ENCODE data around the gene TRIM61. TPM values are rescaled to one million over a fixed set of nuclear protein-coding genes. Genes with fewer than 3 reads are reported as not detected.

Gene TRIM61
- polyA plus RNA-seq, 1 donor (not counting 4 experiments of a cell fraction or from before 2014, with no cell fraction given) = 0.45 TPM

DNA sequence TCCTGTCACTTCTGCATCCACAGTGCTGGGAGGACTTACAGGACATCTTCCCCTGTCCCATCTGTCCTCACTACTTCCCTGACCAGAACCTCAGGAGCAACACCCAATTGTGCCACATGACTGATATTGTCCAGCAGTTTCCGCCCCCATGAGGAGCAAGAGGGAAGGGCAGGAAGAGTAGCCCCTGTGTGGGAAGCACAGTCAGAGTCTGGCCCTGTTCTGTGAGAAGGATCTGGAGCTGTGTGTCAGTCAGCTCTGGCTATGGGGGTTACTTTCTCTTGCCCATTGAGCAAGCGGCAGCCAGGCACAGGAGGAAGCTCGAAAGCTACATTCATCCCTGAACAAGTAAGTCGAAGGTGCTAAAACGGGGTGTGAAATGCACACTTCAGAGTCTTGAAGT is 39.5 kb upstream of the TRIM61 start:
- DNase-seq (ENCODE audit: low read depth, low spot score) (no peak), FAIRE-seq (no peak)
- Histone ChIP-seq H2AFZ (ENCODE audit: control insufficient read depth, low read length) (no peak overlapping the region), H3K9me3 (ENCODE audit: control insufficient read depth, low read depth, low read length) (no peaks in the 10 kb centered on the region), H3K4me2 (ENCODE audit: control insufficient read depth, extremely low read depth, insufficient read depth, low read depth, low read length) (no peak overlapping the region), H3K27ac (ENCODE audit: control insufficient read depth, insufficient read depth, low read length) (no peak overlapping the region), H3K79me2 (ENCODE audit: control insufficient read depth, insufficient read depth, low read length) (no peaks in the 10 kb centered on the region), H3K9me1 (ENCODE audit: control insufficient read depth, extremely low read depth, insufficient read depth, low read length) (no peaks in the 10 kb centered on the region), H3K36me3 (ENCODE audit: control insufficient read depth in 2 of 2, extremely low read depth in 1 of 2, insufficient read depth in 2 of 2, low read length in 2 of 2) (no peaks in the 10 kb centered on the region), H3K4me3 (ENCODE audit: control insufficient read depth in 2 of 3, extremely low read depth in 1 of 3, insufficient read depth in 2 of 3, low read depth in 1 of 3, low read length in 3 of 3) (no peak overlapping the region), H3K4me1 (ENCODE audit: control insufficient read depth, extremely low read depth, insufficient read depth, low read length) (no peaks in the 10 kb centered on the region), H4K20me1 (ENCODE audit: control insufficient read depth, extremely low read depth, insufficient read depth, low read length) (no peaks in the 10 kb centered on the region), H3K27me3 (ENCODE audit: control insufficient read depth, extremely low read depth, insufficient read depth, low read length) (no peaks in the 10 kb centered on the region), H3K9ac (ENCODE audit: control insufficient read depth, extremely low read depth, insufficient read depth, low read length) (no peak overlapping the region)
- no peak for TF ChIP-seq EZH2 (IDR thresholded peaks at IDR 0.05; ENCODE audit: low read length)
- TF ChIP-seq, protein P1, sequence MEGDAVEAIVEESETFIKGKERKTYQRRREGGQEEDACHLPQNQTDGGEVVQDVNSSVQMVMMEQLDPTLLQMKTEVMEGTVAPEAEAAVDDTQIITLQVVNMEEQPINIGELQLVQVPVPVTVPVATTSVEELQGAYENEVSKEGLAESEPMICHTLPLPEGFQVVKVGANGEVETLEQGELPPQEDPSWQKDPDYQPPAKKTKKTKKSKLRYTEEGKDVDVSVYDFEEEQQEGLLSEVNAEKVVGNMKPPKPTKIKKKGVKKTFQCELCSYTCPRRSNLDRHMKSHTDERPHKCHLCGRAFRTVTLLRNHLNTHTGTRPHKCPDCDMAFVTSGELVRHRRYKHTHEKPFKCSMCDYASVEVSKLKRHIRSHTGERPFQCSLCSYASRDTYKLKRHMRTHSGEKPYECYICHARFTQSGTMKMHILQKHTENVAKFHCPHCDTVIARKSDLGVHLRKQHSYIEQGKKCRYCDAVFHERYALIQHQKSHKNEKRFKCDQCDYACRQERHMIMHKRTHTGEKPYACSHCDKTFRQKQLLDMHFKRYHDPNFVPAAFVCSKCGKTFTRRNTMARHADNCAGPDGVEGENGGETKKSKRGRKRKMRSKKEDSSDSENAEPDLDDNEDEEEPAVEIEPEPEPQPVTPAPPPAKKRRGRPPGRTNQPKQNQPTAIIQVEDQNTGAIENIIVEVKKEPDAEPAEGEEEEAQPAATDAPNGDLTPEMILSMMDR (optimal IDR thresholded peaks at IDR 0.05 in 1 of 3, IDR thresholded peaks at IDR 0.05 in 1 of 3, conservative IDR thresholded peaks at IDR 0.05 in 1 of 3; ENCODE audit: extremely low read depth in 1 of 3, insufficient read depth in 2 of 3, low read length in 3 of 3) = peak; percentile 9 to 34 (median 24)
- dilution Hi-C loops (cut with MboI; ENCODE audit: extremely low pct_ligation_motif_present, low sequenced_read_pairs) = no loop called here

DNA sequence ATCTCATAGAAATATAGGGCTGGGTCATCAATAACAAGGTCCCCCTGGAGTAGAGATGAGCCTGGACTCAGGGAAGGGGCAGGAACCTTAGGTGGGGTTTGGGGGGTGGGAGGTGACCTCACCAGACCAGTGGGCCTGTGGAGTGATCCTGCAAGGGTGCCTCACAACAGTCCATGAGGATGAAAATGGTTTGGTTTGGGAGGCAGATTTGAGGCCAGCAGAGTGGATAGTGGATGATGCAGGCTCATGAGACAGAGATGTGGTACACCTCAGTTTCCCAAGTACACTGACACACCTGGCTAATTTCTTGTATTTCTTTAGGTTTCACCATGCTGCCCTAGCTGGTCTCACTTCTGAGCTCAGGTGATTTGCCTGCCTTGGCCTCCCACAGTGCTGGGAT is 36.2 kb upstream of the TRIM61 start:
- H4K20me1 ChIP-seq (ENCODE audit: control insufficient read depth, extremely low read depth, insufficient read depth, low read length) = no peaks in the 10 kb centered on the region
- FAIRE-seq (no peak), DNase-seq (ENCODE audit: low read depth, low spot score) (no peak)
- H3K4me2 ChIP-seq (ENCODE audit: control insufficient read depth, extremely low read depth, insufficient read depth, low read depth, low read length) = no peak overlapping the region
- H3K36me3 ChIP-seq (ENCODE audit: control insufficient read depth in 2 of 2, extremely low read depth in 1 of 2, insufficient read depth in 2 of 2, low read length in 2 of 2) = no peaks in the 10 kb centered on the region
- no peak overlapping the region for H3K9ac ChIP-seq (ENCODE audit: control insufficient read depth, extremely low read depth, insufficient read depth, low read length)
- no peak overlapping the region for H3K4me3 ChIP-seq (ENCODE audit: control insufficient read depth in 2 of 3, extremely low read depth in 1 of 3, insufficient read depth in 2 of 3, low read depth in 1 of 3, low read length in 3 of 3)
- no peak overlapping the region for H2AFZ ChIP-seq (ENCODE audit: control insufficient read depth, low read length)
- TF ChIP-seq, protein P1 (optimal IDR thresholded peaks at IDR 0.05 in 1 of 3, IDR thresholded peaks at IDR 0.05 in 1 of 3, conservative IDR thresholded peaks at IDR 0.05 in 1 of 3; ENCODE audit: extremely low read depth in 1 of 3, insufficient read depth in 2 of 3, low read length in 3 of 3) = no peak
- TF ChIP-seq EZH2 (IDR thresholded peaks at IDR 0.05; ENCODE audit: low read length) = no peak
- H3K27me3 ChIP-seq (ENCODE audit: control insufficient read depth, extremely low read depth, insufficient read depth, low read length) = no peaks in the 10 kb centered on the region
- no peak overlapping the region for H3K27ac ChIP-seq (ENCODE audit: control insufficient read depth, insufficient read depth, low read length)
- H3K9me1 ChIP-seq (ENCODE audit: control insufficient read depth, extremely low read depth, insufficient read depth, low read length) = no peaks in the 10 kb centered on the region
- H3K79me2 ChIP-seq (ENCODE audit: control insufficient read depth, insufficient read depth, low read length) = no peaks in the 10 kb centered on the region
- dilution Hi-C loops (cut with MboI; ENCODE audit: extremely low pct_ligation_motif_present, low sequenced_read_pairs) = no loop called here
- no peaks in the 10 kb centered on the region for H3K9me3 ChIP-seq (ENCODE audit: control insufficient read depth, low read depth, low read length)
- no peaks in the 10 kb centered on the region for H3K4me1 ChIP-seq (ENCODE audit: control insufficient read depth, extremely low read depth, insufficient read depth, low read length)

Measured in keratinocyte (primary cell).